ENCODE results near the gene XPO1.
"Not testable (repeated sequence)": the region's sequence is repeated elsewhere in the genome, so short reads cannot be mapped to it uniquely, and the experiment has no call there.

XPO1 gene

GRCh38 chr2:61530749-61531148 is 7.4 kb downstream of the XPO1 start:
- DNase-seq: no peak

- no peak for DNase-seq
Measured at GRCh38 chr2:61529944-61530735, 8.0 kb downstream of the XPO1 start.

GRCh38 chr2:61520261-61520660 is 17.9 kb downstream of the XPO1 start:
- no peak for DNase-seq

GRCh38 chr2:61512768-61513398 is 25.3 kb downstream of the XPO1 start:
- DNase-seq: no peak

GRCh38 chr2:61510674-61511671 is 27.2 kb downstream of the XPO1 start:
- DNase-seq: no peak

- DNase-seq: no peak
Measured at GRCh38 chr2:61504949-61505348, 33.2 kb downstream of the XPO1 start.

- no peak for DNase-seq
Measured at GRCh38 chr2:61499060-61499459, 39.1 kb downstream of the XPO1 start.

- DNase-seq: no peak
Measured at GRCh38 chr2:61493523-61493942, 44.6 kb downstream of the XPO1 start.

- DNase-seq: no peak
Measured at GRCh38 chr2:61492476-61492875, 45.7 kb downstream of the XPO1 start.

GRCh38 chr2:61485281-61485680 is 52.9 kb downstream of the XPO1 start:
- no peak for DNase-seq

GRCh38 chr2:61478086-61478485 is 60.1 kb downstream of the XPO1 start:
- no peak for DNase-seq

GRCh38 chr2:61476929-61477589 is 61.1 kb downstream of the XPO1 start:
- not testable (repeated sequence) for DNase-seq

- peak; percentile 50 to 74 (median 73) for DNase-seq
Measured at GRCh38 chr2:61471905-61472805, 66.0 kb downstream of the XPO1 start.

GRCh38 chr2:61470965-61471904 is 66.9 kb downstream of the XPO1 start, which contains the start of gene USP34:
Gene USP34 (minus strand): TSS chr2:61471087. CDS start chr2:61470692, 395 bp downstream.
- peak; percentile 98 for DNase-seq

GRCh38 chr2:61470122-61470951 is 67.8 kb downstream of the XPO1 start:
- peak; percentile 89 to 95 (median 91) for DNase-seq

GRCh38 chr2:61469424-61470121 is 68.6 kb downstream of the XPO1 start:
- peak in 1 of 3 experiments; percentile 53 for DNase-seq

- not testable (repeated sequence) for DNase-seq
Measured at GRCh38 chr2:61468231-61468630, 69.9 kb downstream of the XPO1 start.

GRCh38 chr2:61465045-61465444 is 73.1 kb downstream of the XPO1 start:
- DNase-seq: no peak

All from NCI-H1417 (cell line).